GM10847 (cell line): ENCODE data around the gene MFNG.

Experiments
- POLR2A ChIP-seq: IDR thresholded peaks from 2 replicates; pipeline ENCODE4 v1.6.1; 2011; ENCODE audit not compliant: insufficient read length; ENCODE audit errors: extremely low read depth

Gene MFNG

GRCh38 chr22:37516456-37516855 is 30.3 kb upstream of the MFNG start:
- TF ChIP-seq POLR2A, result no peak

GRCh38 chr22:37515901-37516300 is 29.7 kb upstream of the MFNG start:
- TF ChIP-seq POLR2A, result no peak

GRCh38 chr22:37514526-37515051 is 28.4 kb upstream of the MFNG start:
- no peak for TF ChIP-seq POLR2A

GRCh38 chr22:37511395-37512104 is 25.4 kb upstream of the MFNG start:
- no peak for TF ChIP-seq POLR2A

GRCh38 chr22:37510091-37510490 is 23.9 kb upstream of the MFNG start:
- no peak for TF ChIP-seq POLR2A

- TF ChIP-seq POLR2A, result no peak
Observed at GRCh38 chr22:37509059-37509860, 23.1 kb upstream of the MFNG start.

GRCh38 chr22:37508431-37508992 is 22.3 kb upstream of the MFNG start:
- TF ChIP-seq POLR2A, result no peak

- no peak for TF ChIP-seq POLR2A
Observed at GRCh38 chr22:37507731-37508130, 21.5 kb upstream of the MFNG start.

GRCh38 chr22:37505989-37506388 is 19.8 kb upstream of the MFNG start:
- TF ChIP-seq POLR2A, result no peak

GRCh38 chr22:37505565-37505964 is 19.4 kb upstream of the MFNG start:
- TF ChIP-seq POLR2A, result no peak

GRCh38 chr22:37504964-37505363 is 18.8 kb upstream of the MFNG start:
- TF ChIP-seq POLR2A, result no peak

- no peak for TF ChIP-seq POLR2A
Observed at GRCh38 chr22:37503850-37504249, 17.7 kb upstream of the MFNG start.

- no peak for TF ChIP-seq POLR2A
Observed at GRCh38 chr22:37503183-37503683, 17.0 kb upstream of the MFNG start.

GRCh38 chr22:37502342-37503182 is 16.4 kb upstream of the MFNG start:
- no peak for TF ChIP-seq POLR2A

GRCh38 chr22:37501610-37502341 is 15.6 kb upstream of the MFNG start:
- no peak for TF ChIP-seq POLR2A
